ENCODE data around the gene KDM6B.

Gene KDM6B

GRCh38 chr17:7880076-7880868, 46.3 kb downstream of the KDM6B start:
- no peak for DNase-seq (ENCODE audit: low read depth in 2 of 2)

- no peak for DNase-seq (ENCODE audit: low read depth in 2 of 2)
Measured at GRCh38 chr17:7881276-7882054, 47.4 kb downstream of the KDM6B start.

- no peak for DNase-seq (ENCODE audit: low read depth in 2 of 2)
Measured at GRCh38 chr17:7882068-7882467, 48.1 kb downstream of the KDM6B start.

- DNase-seq (ENCODE audit: low read depth in 2 of 2): no peak
Measured at GRCh38 chr17:7882629-7883028, 48.6 kb downstream of the KDM6B start.
